KOPT-K1 (cell line): Measurements from ENCODE around the gene WNT11.
"Not testable (repeated sequence)": the region's sequence is repeated elsewhere in the genome, so short reads cannot be mapped to it uniquely, and the experiment has no call there.

Source experiments
- H3K27ac ChIP-seq: fragments of 200-600 bp; sonication (generic); 2 replicates; pipeline ENCODE4 v1.5.1; 2016; ENCODE audit warnings: antibody characterized with exemption, mild to moderate bottlenecking, low read depth, low read length; ENCODE audit not compliant: poor library complexity, severe bottlenecking
- H3K36me3 ChIP-seq: fragments of 200-600 bp; sonication (generic); 2 replicates; pipeline ENCODE4 v1.5.1; 2017; ENCODE audit warnings: antibody characterized with exemption, mild to moderate bottlenecking, low read length, moderate library complexity; ENCODE audit not compliant: insufficient read depth
- H3K9me3 ChIP-seq: fragments of 200-600 bp; sonication (generic); 2 replicates; pipeline ENCODE4 v1.5.1; 2017; ENCODE audit warnings: antibody characterized with exemption, low read length, mild to moderate bottlenecking; ENCODE audit not compliant: insufficient read depth, poor library complexity, severe bottlenecking

WNT11 gene

DNA sequence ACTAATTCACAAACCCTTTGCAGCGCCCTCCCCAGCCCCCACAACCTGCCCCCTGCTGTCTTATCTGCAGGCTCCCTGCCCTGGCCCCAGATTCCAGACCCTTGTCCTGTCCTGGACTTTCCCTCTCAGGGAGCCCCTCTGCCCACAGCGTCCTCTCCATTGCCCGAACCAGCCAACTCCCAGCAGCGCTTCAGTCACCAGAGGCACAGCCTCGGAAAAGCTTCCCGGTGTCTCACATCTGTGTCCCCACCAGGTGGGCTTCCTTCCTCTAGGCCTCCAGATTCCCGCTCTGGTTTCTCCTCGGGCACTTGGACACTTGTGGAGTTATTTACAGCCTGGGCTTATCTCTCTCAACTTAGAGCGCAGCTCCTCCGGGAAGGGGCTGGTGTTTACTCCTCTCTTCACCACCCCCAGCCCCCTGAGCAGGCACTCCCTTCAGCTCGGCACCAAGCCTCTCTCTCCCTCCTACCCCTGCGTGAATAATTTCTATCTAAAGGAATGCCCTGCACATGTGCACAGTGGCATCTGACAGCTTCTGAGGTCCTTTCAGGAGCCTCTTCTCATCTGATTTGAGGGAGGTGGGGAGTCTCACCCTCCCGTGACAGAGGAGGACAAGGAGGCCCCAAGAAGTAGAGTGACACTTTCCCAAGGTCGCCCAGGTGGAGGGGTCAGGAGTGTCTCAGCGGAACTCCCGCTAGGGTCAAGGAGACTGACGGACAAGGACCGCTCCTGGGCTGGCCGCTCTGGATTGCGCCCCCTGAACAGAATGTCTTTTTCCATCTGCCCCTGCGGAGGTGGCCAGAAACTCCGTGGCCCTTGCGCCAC, 838 bp downstream of the WNT11 start:
- Histone ChIP-seq H3K36me3 (no peaks in the 10 kb centered on the region), H3K9me3 (no peaks in the 10 kb centered on the region), H3K27ac (no peak overlapping the region)

DNA sequence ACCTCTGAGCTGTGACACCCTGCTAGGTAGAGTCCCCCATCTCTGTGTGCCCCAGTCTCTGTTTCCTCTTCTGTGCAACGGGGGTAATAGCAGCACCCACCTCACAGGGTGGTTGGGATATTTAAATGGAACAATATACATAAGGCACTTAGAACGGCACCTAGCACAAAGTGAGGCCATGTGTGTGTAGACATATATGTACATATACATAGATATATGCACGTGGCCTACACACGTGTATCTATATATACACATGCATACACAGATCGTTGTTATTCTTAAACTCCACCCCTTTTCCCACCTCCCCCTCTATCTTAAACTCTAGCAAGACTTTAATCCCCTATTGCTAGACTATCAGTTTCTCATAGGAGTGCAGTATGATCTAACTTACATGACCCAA, 2.4 kb downstream of the WNT11 start:
- Histone ChIP-seq H3K36me3 (no peaks in the 10 kb centered on the region), H3K27ac (no peak overlapping the region), H3K9me3 (no peaks in the 10 kb centered on the region)

DNA sequence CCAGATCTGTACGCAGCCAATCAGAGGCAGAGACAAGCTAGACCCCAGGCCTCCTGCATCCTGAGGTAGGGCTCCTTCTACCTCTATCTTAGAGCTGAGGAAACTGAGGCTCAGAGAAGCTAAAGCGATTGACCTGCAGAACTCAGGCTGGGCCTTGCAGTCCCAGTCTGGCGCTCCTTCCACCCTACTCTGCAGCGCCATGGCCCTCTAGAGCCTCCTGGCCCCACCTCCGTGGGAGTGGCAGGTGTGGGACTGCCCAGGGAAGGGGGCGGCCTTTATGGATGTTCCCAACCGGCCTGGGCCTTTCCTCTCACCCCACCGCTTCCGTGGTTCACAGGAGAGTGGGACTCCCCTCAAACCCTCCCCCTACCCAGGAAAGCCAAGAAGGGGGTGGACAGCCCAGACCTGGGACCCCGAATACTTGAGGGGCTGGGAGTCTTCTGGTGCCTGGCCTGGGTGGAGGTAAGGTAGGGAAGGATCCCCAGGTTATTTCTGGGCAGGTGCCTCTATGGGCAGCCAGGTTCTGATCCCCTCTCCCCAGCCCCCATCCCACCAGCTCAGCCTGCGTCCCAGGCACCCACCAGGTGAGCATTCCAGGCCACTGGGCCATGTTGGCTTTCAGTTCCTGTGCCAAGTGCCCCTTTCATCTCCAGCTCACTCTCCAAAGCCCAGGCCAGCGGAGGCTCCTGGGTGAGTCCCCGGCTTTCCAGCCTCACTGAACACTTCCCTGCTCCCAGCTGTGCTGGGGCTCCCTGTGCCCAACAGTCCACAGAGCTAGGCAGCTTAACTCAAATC, 3.0 kb downstream of the WNT11 start:
- Histone ChIP-seq H3K36me3 (no peaks in the 10 kb centered on the region), H3K9me3 (no peaks in the 10 kb centered on the region), H3K27ac (no peak overlapping the region)

DNA sequence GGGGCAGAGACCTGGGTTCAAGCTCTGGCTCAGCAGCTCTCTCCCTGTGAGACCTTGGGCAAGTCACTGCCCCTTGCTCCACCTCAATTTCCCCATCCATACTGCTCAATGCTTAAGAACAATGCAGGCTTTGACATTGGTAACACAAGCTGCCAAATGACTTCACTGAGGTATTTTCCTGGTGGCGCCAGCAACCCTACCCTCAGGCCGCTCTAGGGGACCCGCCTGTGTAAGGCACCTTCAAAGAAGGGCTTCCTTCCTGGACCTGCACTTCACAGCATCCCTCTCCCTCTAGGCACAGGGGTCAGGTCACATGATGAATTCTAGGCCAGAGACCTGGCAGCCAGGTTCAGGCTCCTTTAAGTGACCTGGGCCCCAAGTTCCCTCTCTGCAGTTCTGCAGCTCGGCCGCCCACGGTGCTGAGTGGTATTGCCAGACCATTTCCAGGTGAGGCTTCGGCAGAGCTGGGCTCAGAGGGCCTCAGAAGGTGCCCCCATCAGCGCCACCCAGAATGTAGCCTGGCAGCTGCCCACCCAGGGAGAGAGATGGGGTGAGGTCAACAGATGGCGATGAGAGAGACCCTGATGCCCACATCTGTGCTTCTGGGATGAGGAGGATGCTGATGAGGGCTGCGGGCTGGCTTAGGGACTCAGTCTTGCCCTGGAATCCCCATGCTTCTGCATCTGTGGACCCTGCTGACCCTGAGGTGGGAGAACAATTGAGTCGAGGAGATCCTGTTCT, 4.5 kb downstream of the WNT11 start:
- Histone ChIP-seq H3K9me3 (no peaks in the 10 kb centered on the region), H3K36me3 (no peaks in the 10 kb centered on the region), H3K27ac (no peak overlapping the region)

DNA sequence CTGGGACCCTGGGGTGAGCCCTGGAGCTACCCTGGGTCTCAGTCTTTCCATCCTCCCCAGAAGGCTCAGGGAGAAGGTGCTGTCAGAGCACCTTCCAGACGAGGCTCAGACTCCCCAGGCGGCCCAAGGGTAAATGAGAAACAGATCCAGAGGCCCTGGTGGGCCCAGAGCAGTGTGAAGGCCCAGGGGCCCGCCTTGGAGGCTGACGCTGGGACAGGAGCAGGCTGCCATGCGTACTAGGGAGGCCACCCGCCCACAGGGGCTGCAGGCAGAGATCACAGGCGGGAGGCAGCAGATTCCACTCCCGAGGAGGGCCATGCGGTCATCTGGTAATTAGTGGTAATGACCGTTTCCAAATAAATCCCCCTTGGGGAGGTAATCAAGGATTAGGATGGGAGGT, 5.2 kb downstream of the WNT11 start:
- no peaks in the 10 kb centered on the region for H3K36me3 ChIP-seq
- H3K9me3 ChIP-seq, result no peaks in the 10 kb centered on the region
- no peak overlapping the region for H3K27ac ChIP-seq

DNA sequence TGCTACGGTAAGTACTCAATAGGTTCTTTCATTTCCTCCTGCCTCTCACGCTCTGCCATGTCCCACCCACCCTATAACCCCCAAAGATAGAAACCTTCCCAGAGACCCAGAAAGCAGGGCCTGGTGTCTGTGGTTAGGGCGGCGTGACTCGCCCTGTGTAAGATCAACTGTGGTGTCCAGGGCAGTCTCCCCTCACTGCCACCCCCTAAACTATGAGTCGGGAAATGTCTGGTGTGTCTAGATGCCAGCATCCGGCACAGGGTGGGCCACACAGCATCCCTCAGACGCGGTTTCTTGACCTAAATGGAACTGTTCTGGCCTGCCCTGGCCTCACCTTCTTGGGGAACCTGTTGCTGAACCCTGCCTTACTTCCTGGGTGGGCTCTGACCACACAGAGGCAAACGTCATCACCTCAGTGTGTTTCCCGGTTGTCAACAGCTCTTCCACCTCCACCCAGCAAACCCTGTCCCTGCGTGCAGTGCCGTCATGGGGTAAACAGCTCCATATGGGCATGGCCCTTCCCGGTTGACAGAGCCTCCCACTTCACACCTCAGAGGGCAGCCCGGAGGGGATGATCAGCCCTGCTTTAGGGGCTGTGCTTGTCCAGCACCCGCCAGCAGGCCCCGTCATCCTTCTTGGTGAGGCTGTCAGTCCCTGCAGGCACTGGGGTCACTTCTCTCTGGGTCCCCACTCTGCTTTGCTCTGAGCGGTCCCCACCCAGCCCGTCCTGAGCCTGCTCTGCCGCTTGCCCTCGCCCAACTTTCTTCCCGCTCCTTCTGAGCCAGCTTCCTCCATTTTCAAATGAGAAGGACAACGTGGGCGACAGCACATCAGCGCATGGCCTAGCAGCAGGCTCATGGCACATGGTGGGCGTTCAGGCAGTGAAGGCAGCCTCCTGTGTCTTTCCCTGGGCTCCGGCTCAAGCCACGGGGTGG, 6.0 kb downstream of the WNT11 start:
- no peak overlapping the region for H3K27ac ChIP-seq
- no peaks in the 10 kb centered on the region for H3K9me3 ChIP-seq
- H3K36me3 ChIP-seq, result no peaks in the 10 kb centered on the region

DNA sequence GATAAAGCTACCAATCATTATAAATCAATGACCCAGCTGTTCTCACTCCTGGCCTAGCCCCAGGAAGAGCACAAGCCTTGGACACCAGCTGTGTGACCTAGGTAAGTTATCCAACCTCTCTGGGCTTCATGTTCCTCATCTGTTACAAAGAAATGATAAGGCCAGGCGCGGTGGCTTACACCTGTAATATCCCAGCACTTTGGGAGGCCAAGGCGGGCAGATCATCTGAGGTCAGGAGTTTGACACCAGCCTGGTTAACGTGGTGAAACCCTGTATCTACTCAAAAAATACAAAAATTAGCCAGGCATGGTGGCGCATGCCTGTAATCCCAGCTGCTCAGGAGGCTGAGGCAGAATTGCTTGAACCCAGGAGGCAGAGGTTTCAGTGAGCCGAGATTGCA, 7.6 kb downstream of the WNT11 start:
- H3K9me3 ChIP-seq, H3K36me3 ChIP-seq, H3K27ac ChIP-seq: not testable (repeated sequence)

DNA sequence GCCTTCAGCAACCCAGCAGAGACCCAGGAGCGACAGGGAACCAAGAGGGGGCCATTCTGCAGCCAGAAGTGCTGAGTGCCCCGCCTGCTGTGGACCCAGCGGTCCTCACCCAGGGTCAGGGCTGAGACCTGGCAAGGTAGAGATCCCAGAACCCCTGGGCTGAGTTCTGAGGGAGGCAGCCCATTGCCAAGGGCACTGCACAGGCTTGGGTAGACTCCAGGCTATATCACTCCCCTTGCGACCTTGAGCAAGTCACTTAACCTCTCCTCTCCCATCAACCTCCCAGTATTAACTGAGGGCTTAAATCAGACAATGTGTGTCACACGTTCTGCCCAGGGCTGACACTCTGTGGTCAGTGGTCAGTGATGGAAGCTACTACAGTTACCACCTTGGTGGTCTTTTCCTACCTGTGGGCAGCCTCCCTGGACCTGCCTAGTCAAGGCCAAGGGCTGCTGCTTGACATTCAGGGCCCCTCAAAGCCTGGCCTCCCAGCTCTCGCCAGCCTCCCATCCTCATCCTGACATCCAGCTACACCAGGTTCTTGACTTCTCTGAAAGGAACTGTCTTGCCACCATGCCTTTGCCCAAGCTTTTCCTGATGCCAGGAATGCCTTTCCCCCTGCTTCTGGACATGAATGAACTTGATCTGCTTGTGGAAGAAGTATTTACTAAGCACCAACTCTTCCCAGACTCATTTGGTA, 8.2 kb downstream of the WNT11 start:
- H3K36me3 ChIP-seq, result no peaks in the 10 kb centered on the region
- no peaks in the 10 kb centered on the region for H3K9me3 ChIP-seq
- no peak overlapping the region for H3K27ac ChIP-seq

DNA sequence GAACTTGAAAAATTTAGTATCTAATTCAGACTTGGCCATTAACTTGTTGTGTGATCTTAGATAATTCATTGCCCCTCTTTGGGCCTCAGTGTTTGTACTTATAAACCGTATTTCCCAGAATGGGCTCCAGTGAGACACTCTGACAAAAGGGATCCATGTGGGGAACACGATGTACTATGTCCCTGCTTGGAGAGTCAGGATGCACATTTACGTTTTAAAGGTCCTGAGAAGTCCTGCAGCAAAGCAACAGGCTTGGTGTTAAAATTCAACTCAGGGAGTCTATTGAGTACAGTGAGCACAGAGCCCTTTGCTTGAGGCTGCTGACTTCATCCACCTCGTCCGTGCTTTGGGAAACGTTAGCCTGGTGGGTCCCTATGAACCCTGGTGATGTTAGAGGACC, 9.0 kb downstream of the WNT11 start:
- no peaks in the 10 kb centered on the region for H3K9me3 ChIP-seq
- H3K36me3 ChIP-seq, result no peaks in the 10 kb centered on the region
- H3K27ac ChIP-seq, result no peak overlapping the region

DNA sequence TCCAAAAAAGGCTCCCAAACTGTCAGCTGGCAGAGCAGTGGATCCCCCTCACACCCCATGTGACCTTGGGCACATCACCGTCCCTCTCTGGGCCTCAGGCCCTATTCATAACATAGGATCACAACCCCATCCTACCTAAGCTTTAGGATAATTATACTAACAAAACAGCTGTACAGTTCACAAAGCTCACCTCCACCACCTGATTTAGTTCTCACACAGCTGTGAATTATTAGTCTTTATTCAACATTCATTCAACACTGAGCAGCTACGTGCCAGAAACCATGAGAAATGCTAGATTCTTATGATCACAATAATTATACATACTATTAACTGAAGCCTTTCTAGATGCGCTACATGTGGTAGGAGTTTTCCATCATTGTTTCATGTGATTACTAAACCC, 9.5 kb downstream of the WNT11 start:
- H3K36me3 ChIP-seq, result no peaks in the 10 kb centered on the region
- H3K9me3 ChIP-seq, result no peaks in the 10 kb centered on the region
- H3K27ac ChIP-seq, result no peak overlapping the region

DNA sequence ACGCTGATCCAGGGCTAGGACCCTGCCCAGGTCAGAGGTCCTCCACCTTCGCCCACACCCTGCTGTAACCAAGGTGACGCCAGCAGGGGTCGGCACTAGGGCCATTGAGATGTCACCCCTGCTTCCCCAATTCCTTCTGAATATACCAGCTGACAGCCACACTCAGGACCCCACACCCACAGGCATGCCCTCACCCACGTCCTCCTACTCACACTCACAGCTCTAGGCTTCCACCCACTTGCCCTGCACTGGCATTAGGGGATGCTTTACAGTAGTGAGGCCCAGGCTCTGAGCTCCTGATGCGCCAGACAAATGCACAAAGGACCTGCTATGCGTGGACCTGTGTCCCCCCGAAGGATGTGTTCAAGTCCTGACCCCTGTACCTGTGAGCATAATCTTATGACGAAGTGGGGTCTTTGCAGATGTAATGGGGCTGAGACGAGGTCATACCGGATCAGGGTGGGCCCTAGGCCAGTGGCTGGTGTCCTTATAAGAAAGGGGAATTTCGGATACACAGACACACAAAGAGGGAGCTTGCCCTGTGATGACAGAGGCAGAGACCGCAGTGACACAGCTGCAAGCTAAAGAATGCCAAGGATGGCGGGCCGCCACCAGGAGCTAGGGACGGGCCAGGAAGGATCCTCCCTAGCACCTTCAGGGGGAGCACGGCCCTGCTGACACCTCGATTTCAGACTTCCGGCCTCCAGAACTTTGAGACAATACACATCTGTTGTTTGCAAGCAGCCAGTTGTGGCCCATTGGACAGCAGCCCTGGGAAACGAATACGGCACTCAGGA, 11.2 kb downstream of the WNT11 start:
- no peaks in the 10 kb centered on the region for H3K36me3 ChIP-seq
- H3K9me3 ChIP-seq, result no peaks in the 10 kb centered on the region
- no peak overlapping the region for H3K27ac ChIP-seq

DNA sequence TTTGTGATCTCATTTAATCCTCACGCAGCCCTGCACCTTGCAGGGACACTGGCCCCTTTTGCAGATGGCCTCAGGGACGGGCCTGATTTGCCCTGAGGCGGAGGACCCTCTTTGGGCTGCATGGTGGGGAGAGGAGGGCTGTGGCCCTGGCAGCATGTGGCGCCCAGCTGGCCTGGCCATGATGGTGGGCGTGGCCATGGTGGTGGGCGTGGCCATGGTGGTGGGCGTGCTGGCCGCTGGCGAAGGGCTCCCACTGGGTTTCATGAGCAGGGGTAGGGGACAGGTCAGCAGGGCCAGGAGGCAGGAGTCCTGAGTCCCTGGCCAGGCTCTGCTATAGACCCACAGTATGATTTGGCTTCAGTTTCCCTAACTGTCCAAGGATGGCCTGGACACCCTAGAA, 13.1 kb downstream of the WNT11 start:
- H3K36me3 ChIP-seq, result no peaks in the 10 kb centered on the region
- H3K9me3 ChIP-seq, result no peaks in the 10 kb centered on the region
- H3K27ac ChIP-seq, result no peak overlapping the region

DNA sequence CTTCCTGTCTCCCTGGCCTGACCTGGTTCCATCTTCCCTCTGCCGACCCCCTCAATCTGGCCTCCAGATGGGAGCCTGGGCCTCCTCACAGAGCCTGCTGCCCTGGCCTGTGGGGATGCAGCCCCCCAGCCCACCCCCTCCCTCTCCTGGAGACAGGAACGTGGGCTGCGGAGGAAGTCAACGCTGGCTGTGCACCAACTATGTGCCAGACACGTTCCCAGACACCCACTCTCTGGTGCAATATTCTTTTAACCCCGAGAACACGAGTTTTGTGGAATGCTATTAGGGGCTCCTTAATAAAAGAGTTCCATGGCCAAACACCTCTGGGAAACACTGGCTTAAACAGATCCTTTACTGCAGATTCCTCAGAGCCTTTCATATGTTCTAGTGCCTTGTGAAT, 15.9 kb downstream of the WNT11 start:
- Histone ChIP-seq H3K9me3 (no peaks in the 10 kb centered on the region), H3K36me3 (no peaks in the 10 kb centered on the region), H3K27ac (no peak overlapping the region)
